Muscle layer of duodenum (tissue), 2 donors: Measurements from ENCODE around the gene PACSIN1.

Experiments used
- H3K27ac ChIP-seq: one replicate; pipeline ENCODE4 v1.7.0; 2013; ENCODE audit warnings: mild to moderate bottlenecking, low read length
- H3K27me3 ChIP-seq: one replicate; pipeline ENCODE4 v1.7.0; 2013; ENCODE audit warnings: low read depth, mild to moderate bottlenecking, control low read depth, low read length
- H3K36me3 ChIP-seq, 2 donors: one replicate each; pipeline ENCODE4 v1.7.0; 2013; ENCODE audit warnings: low read length in 2 of 2, control low read depth in 1 of 2, mild to moderate bottlenecking in 1 of 2; ENCODE audit not compliant: insufficient read depth in 2 of 2, control insufficient read depth in 1 of 2
- H3K4me1 ChIP-seq, 2 donors: one replicate each; pipeline ENCODE4 v1.7.0; 2013; ENCODE audit warnings: low read length in 2 of 2, mild to moderate bottlenecking in 2 of 2, control low read depth in 1 of 2, moderate library complexity in 1 of 2; ENCODE audit not compliant: insufficient read depth in 2 of 2, control insufficient read depth in 1 of 2
- H3K4me3 ChIP-seq, 2 donors: one replicate each; pipeline ENCODE4 v1.7.0; 2013; ENCODE audit warnings: low read length in 2 of 2, low read depth in 1 of 2, mild to moderate bottlenecking in 1 of 2
- H3K9me3 ChIP-seq, 2 donors: one replicate each; pipeline ENCODE4 v1.7.0; 2013; ENCODE audit warnings: low read length in 2 of 2, control low read depth in 1 of 2, mild to moderate bottlenecking in 1 of 2; ENCODE audit not compliant: control insufficient read depth in 1 of 2
- donor health status: healthy.

PACSIN1 gene

DNA sequence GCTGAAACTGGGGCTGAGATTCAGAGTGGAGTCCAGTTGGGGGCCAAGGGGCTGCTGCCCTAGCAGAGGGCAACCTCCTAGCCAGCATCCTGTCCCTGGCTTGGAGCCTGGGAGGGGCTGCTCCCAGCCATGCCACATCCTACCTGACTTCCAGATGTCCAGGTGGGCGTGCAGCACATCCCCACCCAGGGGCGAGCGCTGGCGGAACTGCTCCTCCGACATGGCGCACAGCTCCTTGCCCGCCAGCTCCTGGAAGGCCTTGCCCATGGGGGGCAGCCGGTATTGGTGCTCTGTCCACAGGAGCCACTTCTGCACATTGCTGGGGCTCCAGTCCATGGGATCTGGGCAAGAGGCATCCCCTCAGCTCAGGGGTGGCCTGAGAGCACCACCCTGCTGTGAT, 75.0 kb downstream of the PACSIN1 start:
- Histone ChIP-seq H3K27me3 (no peaks in the 10 kb centered on the region), H3K4me3 (no peak overlapping the region), H3K27ac (no peak overlapping the region), H3K9me3 (no peaks in the 10 kb centered on the region), H3K36me3 (no peaks in the 10 kb centered on the region), H3K4me1 (no peaks in the 10 kb centered on the region)

DNA sequence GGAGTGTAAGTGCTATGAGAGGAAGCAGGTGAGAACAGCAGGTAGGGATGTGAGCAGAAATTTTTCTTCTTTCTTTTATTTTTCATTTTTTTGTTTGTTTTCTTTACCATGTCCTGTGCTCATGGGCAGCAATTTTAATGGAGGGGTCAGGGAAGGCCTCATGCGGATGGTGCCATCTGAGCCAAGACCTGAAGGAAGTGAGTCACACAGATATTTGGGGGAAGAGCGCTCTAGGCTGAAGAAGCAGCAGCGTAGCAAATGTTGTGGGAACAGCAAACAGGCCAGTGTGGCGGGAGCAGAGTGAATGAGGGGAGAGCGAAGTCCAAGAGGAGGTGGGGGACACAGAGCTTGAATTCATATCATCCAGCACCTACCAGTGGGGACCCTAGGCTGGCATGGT, 77.5 kb downstream of the PACSIN1 start:
- peaks cover 0 to 3% of the 10 kb centered on the region in 2 donors for H3K4me1 ChIP-seq
- H3K27me3 ChIP-seq, result no peaks in the 10 kb centered on the region

DNA sequence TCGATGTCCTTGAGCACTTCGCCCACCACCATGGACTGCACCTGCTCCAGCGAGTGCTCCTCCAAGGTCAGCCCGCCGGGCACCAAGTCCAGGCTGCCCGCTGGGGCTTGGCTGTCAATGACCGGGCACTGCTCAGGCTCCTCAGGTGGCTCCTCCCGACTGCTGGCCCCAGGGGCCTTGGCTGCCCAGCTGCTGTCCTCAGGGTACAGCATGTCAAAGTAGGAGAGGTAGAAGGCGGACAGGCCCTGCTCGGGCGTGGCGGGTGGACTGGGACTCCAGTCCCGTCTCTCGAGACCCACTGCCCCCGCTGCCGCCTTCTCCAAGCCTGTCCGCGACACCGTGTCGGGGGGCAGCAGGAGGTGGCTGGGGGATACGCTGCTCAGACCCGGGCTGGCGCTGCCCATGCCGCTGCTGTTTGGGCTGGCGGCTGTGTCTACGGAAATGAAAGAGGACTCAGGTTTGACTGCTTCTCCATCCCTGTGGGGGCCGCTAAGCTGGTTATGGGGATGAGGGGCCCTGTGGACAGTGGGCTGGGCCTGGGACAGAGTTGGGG, 78.3 kb downstream of the PACSIN1 start:
- Histone ChIP-seq H3K9me3 (no peaks in the 10 kb centered on the region), H3K27me3 (no peaks in the 10 kb centered on the region), H3K4me1 (peaks cover 0 to 3% of the 10 kb centered on the region in 2 donors), H3K36me3 (no peaks in the 10 kb centered on the region), H3K27ac (no peak overlapping the region), H3K4me3 (no peak overlapping the region)

More for the DNA sequence above, 77.5 kb downstream of the PACSIN1 start:
- no peak overlapping the region for H3K27ac ChIP-seq
- no peak overlapping the region for H3K4me3 ChIP-seq
- no peaks in the 10 kb centered on the region for H3K36me3 ChIP-seq
- no peaks in the 10 kb centered on the region for H3K9me3 ChIP-seq

DNA sequence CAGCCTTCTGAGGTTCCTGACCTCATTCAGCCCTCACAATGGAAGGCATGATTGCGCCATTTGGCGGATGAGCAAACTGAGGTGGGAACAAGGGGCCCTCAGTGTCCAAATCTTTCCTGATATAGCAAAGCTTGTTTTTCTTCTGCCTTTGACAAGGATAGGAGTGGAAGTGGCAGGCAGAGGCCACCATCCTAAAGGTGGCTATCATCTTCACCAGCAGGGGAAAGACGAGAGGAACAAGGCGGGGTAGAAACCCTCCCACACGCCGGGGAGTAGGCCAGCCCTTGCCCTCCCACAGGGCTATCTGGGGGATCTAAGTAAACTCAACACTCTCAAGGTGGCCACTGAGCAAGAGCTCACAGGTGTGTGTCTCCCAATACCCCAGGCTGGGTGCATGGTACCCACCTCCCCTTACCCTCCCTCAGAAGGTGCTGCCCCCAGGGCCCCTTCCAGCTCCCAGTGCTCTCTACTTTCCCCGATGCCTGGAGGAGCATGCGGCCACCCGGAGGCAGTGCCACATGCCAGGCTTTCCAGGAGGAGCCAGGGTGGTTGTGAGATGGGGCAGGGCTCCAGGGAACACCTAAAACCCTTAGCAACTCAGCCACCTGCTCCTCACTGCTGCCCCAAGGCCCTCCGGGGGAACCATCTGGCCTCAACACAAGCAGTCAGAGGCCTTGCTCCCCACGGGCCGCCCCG, 79.0 kb downstream of the PACSIN1 start:
- Histone ChIP-seq H3K4me1 (peaks cover 0 to 3% of the 10 kb centered on the region in 2 donors), H3K27ac (no peak overlapping the region), H3K27me3 (no peaks in the 10 kb centered on the region), H3K36me3 (no peaks in the 10 kb centered on the region), H3K4me3 (no peak overlapping the region), H3K9me3 (no peaks in the 10 kb centered on the region)

DNA sequence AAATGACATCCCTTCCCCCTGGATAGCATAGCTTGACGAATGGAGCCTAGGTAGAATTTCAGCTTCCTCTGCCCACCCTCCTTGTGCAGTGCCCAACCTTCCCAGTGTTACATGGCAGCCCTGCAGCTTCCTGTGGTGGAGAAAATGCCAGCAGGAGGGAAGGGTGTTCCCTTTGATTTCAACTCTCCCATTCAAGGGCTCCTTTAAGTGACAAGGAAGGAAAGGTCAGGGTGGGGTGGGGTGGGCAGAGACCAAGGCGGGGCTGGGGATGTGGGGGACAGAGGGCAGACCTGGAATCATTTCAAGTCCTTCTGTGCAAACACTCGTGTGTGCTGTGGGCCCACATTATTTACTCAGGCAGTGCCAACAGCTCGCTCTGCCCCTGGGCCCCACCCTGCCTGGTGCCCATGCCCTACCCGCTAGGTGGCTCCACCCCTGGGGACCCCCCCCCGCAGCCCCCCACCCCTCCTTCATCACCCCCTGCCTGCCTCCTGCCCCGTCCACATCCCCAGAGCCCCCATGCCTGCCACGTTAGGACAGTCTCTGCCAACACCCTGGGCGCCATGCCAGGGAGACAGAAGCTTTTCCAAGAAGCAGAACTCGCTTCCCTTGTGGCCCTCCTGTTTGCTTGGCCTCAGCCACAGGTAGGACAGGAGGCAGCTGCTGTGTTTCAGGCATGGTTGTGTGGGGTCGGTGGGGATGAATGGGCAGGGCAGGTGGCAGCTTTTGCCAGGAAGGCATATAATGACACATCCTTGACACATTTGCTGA, 80.9 kb downstream of the PACSIN1 start:
- Histone ChIP-seq H3K9me3 (no peaks in the 10 kb centered on the region), H3K27ac (peak overlapping the region; percentile 31), H3K27me3 (no peaks in the 10 kb centered on the region), H3K4me3 (no peak overlapping the region), H3K4me1 (peaks cover 0 to 3% of the 10 kb centered on the region in 2 donors), H3K36me3 (no peaks in the 10 kb centered on the region)

DNA sequence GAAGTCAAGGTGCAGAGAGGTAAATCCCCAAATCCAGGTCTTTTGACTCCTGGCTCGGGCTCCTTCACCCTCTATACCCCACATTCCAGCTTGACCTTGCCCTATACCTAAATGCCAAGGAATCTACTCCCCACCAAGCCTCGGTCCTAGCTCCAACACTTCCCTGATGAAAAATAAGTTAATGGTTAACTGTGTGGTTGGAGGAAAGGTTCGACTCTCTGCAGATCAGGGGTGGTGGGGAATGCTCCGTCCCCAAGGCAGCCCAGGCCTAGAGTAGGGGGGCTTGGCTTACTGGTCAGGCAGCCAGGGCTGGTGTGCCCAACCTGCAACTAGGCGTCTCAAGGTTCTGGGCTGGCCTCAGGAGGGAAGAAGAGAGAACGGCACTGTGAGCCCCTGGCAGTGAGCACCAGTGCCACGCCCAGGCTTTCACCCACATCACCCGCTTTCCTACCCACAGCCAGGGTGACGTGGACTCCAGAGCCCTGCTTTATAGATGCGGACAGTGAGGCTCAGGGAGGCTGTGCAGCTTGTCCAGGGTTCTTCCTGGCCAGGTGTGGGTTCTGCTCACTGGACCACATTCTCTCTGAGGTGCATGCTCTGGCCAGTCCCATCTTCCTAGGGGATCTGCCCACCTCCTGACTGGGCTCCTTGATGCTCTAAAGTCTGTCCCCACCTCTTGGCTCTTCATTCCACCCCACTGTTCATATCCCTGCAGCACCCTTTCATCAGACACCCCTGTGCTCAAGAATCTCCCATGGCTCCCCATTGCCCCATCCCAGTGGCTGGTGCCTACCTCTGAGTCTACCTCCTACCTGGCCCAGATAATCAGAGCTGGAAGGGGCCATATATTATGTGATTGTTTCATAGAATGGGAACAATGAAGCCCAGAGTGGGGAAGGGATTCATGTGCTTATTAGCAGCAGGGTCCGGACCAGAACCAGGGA, 82.1 kb downstream of the PACSIN1 start:
- H3K27ac ChIP-seq, result no peak overlapping the region
- H3K9me3 ChIP-seq, result no peaks in the 10 kb centered on the region
- H3K36me3 ChIP-seq, result no peaks in the 10 kb centered on the region
- H3K4me1 ChIP-seq, result peaks cover 0 to 3% of the 10 kb centered on the region in 2 donors
- H3K4me3 ChIP-seq, result no peak overlapping the region
- no peaks in the 10 kb centered on the region for H3K27me3 ChIP-seq

DNA sequence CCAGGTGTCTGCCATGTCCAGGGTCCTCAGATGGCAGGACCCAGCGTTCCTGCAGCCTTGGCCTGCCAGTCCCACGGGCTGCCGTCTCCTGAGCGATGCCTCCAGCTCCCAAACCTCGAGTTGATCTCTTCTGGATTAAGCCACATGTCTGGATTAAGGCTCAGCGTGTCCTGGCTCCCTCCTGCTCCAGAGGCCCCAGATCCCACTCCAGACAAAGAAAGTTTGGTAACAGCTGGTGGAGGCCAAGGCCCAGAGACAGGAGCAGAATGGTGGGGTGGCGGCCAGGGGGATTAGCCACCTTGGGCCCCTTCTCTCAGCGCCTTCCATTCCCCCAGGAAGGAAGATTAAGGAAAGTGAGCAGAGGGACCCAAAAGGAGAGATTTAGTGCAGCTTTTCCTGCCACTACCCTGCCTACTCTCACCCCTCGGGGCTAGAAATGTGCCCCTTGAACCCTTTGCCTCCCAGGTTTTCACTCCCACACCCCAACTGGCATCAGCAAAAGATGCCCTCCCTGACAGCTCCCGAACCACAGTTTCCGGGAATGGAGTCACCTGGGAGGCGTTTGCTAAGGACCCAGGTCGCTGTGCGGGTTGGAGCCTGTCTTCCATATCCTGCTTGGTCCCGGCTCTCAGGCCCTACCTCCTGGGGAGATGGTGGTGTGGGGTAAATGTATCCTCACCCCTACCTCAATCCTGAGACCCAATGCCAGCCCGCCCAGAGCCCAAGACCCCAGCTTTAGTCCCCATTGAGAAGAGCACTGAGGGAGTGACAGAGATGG, 83.3 kb downstream of the PACSIN1 start:
- H3K36me3 ChIP-seq, result no peaks in the 10 kb centered on the region
- H3K27ac ChIP-seq, result no peak overlapping the region
- H3K9me3 ChIP-seq, result no peaks in the 10 kb centered on the region
- H3K27me3 ChIP-seq, result no peaks in the 10 kb centered on the region
- H3K4me3 ChIP-seq, result no peak overlapping the region
- H3K4me1 ChIP-seq, result peaks cover 0 to 3% of the 10 kb centered on the region in 2 donors

DNA sequence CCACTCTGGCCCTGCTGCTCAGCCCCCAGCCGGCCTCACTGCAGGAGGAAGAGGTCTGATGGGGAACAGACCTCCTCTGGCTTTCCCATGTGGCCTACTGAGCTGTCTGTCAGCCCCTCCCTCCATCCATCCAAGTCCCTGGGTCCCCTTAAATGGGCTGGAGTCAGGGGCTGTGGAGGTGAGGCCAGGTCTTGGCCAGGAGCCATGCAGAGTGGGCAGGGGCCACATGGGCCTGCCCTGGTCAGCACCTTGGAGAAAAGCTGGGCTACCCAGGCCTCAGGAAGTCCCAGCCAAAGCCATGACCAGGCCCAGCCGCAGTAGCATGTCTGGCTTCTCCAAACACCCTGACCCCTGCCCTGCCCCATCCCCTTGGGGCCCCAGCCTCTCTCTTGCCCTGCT, 83.9 kb downstream of the PACSIN1 start:
- H3K9me3 ChIP-seq, result no peaks in the 10 kb centered on the region
- no peak overlapping the region for H3K4me3 ChIP-seq
- H3K27ac ChIP-seq, result no peak overlapping the region
- no peaks in the 10 kb centered on the region for H3K27me3 ChIP-seq
- H3K4me1 ChIP-seq, result peaks cover 0 to 3% of the 10 kb centered on the region in 2 donors
- no peaks in the 10 kb centered on the region for H3K36me3 ChIP-seq

DNA sequence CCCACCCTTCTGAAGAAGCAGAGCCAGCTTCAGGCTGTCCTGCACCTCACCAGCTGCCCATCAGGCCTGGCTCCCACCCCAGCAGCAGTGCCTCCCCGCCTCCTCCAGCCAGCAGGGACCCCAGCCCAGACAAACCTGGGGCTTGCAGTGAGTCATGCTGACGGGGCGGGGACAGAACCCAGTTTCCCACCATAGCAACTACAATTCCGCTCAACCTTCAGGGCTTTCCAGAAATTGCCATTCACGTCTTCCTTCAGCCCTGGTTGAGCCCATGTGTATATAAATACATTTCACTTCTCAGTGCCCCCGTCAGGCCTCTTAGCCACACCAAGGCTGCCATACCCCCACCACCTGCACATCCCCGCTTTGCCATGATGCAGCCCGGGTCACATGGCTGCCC, 85.8 kb downstream of the PACSIN1 start:
- Histone ChIP-seq H3K4me1 (no peaks in the 10 kb centered on the region), H3K27me3 (no peaks in the 10 kb centered on the region), H3K36me3 (no peaks in the 10 kb centered on the region), H3K9me3 (no peaks in the 10 kb centered on the region), H3K27ac (no peak overlapping the region), H3K4me3 (no peak overlapping the region)

DNA sequence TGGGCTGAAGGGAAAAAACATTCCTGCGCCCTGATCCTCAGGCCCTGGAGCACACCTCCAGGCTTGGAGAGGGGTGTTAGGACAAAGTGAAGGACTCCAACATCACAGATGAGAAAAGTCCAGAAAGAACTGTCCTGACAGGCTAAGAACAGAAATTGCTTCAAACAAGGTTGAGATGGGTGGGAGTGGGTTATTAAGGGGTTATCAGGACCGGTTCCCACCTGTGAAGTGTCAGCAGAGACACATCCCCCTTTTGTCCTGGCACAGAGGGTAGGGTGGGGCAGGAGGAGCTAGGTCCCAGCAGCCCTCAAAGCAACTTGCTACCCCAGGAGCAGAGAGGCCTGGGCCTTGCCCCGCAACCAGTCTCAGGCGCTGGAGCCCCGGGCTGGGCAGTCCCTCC, 86.7 kb downstream of the PACSIN1 start:
- no peaks in the 10 kb centered on the region for H3K27me3 ChIP-seq
- no peaks in the 10 kb centered on the region for H3K9me3 ChIP-seq
- H3K36me3 ChIP-seq, result no peaks in the 10 kb centered on the region
- no peaks in the 10 kb centered on the region for H3K4me1 ChIP-seq
- no peak overlapping the region for H3K27ac ChIP-seq
- no peak overlapping the region for H3K4me3 ChIP-seq
